ENCODE data around the gene CRYGN.

DNA sequence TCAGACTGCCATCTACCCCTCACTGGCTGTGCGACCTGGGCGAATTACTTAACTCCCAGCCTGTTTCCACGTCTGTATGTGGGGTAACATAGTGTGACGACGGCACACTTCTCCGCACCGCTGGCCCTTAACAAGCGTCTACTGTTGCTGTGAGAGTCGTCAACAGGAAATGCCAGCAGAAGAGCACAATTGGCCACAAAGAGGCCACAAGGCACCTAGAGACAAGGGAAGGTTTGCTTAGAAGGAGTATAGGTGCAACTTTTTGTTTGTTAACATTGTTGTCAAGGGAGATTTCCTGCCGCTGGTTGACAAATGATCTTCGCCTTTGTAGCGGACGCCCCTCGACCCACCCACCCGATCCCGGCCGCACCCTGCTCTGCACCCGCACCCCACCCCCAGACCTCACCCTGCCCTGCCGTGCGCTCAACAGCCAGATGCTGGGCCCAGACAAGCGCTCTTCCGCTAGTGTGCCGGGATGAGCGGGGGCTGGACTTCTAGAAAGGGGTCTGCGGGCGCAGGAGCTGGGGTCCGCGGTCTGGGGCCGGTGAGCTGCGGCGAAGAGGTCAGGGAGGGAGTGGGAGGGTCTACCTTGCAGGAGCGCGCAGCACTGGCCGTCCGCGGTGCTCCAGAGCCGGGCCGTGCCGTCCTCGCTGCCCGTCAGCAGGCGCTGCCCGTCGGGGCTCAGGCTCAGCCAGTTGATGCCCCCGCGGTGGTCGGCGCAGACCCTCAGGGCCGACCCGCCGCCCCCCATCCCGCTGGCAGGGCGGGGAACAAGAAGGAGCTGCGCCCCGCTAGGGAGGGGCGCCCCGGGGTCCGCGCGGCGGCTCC, 30.9 kb downstream of the CRYGN start:
- TF ChIP-seq, protein P1, sequence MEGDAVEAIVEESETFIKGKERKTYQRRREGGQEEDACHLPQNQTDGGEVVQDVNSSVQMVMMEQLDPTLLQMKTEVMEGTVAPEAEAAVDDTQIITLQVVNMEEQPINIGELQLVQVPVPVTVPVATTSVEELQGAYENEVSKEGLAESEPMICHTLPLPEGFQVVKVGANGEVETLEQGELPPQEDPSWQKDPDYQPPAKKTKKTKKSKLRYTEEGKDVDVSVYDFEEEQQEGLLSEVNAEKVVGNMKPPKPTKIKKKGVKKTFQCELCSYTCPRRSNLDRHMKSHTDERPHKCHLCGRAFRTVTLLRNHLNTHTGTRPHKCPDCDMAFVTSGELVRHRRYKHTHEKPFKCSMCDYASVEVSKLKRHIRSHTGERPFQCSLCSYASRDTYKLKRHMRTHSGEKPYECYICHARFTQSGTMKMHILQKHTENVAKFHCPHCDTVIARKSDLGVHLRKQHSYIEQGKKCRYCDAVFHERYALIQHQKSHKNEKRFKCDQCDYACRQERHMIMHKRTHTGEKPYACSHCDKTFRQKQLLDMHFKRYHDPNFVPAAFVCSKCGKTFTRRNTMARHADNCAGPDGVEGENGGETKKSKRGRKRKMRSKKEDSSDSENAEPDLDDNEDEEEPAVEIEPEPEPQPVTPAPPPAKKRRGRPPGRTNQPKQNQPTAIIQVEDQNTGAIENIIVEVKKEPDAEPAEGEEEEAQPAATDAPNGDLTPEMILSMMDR (IDR thresholded peaks at IDR 0.05): no peak
- TF ChIP-seq POLR2A (IDR thresholded peaks at IDR 0.05): peak in 1 of 4 donors; percentile 33

Measured in esophagus squamous epithelium (tissue), 4 donors.